ENCODE data around the gene REEP3.
"Not testable (repeated sequence)": the region's sequence is repeated elsewhere in the genome, so short reads cannot be mapped to it uniquely, and the experiment has no call there.

The REEP3 gene

GRCh38 chr10:63520500-63521415, at the start of gene REEP3:
REEP3 (plus strand) TSS chr10:63521401; CDS start chr10:63521546, 145 bp downstream.
- DNase-seq = peak; percentile 64

- DNase-seq = no peak
These were observed 46.7 kb upstream of the REEP3 start for GRCh38 chr10:63474488-63474887.

GRCh38 chr10:63477927-63478326, 43.3 kb upstream of the REEP3 start:
- no peak for DNase-seq

GRCh38 chr10:63478564-63478963, 42.6 kb upstream of the REEP3 start:
- DNase-seq = no peak

- no peak for DNase-seq
These were observed 41.0 kb upstream of the REEP3 start for GRCh38 chr10:63480237-63480636.

GRCh38 chr10:63481815-63482421, 39.3 kb upstream of the REEP3 start:
- DNase-seq = no peak

GRCh38 chr10:63483983-63484382, 37.2 kb upstream of the REEP3 start:
- DNase-seq = no peak

- no peak for DNase-seq
These were observed 33.2 kb upstream of the REEP3 start for GRCh38 chr10:63487990-63488389.

- no peak for DNase-seq
These were observed 31.4 kb upstream of the REEP3 start for GRCh38 chr10:63489838-63490237.

GRCh38 chr10:63491588-63492316, 29.4 kb upstream of the REEP3 start:
- no peak for DNase-seq

GRCh38 chr10:63492317-63492690, 28.9 kb upstream of the REEP3 start:
- not testable (repeated sequence) for DNase-seq

GRCh38 chr10:63493004-63493403, 28.2 kb upstream of the REEP3 start:
- DNase-seq = no peak

- no peak for DNase-seq
These were observed 26.2 kb upstream of the REEP3 start for GRCh38 chr10:63494951-63495350.

GRCh38 chr10:63496561-63496960, 24.6 kb upstream of the REEP3 start:
- DNase-seq = no peak

GRCh38 chr10:63497321-63497720, 23.9 kb upstream of the REEP3 start:
- no peak for DNase-seq

GRCh38 chr10:63498665-63499064, 22.5 kb upstream of the REEP3 start:
- DNase-seq = no peak

- DNase-seq = not testable (repeated sequence)
These were observed 20.6 kb upstream of the REEP3 start for GRCh38 chr10:63500551-63500950.

GRCh38 chr10:63501954-63502353, 19.2 kb upstream of the REEP3 start:
- DNase-seq = no peak

- no peak for DNase-seq
These were observed 18.4 kb upstream of the REEP3 start for GRCh38 chr10:63502832-63503231.

- DNase-seq = no peak
These were observed 17.8 kb upstream of the REEP3 start for GRCh38 chr10:63503395-63503794.

- no peak for DNase-seq
These were observed 16.9 kb upstream of the REEP3 start for GRCh38 chr10:63504145-63504881.

GRCh38 chr10:63505562-63505961, 15.6 kb upstream of the REEP3 start:
- DNase-seq = no peak

GRCh38 chr10:63506554-63506953, 14.6 kb upstream of the REEP3 start:
- no peak for DNase-seq

Measured in activated CD4-positive, alpha-beta T cell treated with anti-CD3 and anti-CD28 coated beads, Interleukin-2, Interleukin-6, amounts not matched to agents 100 ng/mL and 50 ng/mL, durations not matched to agents 16 hours and 8 hours (primary cell).